Activated CD4-positive, alpha-beta T cell treated with anti-CD3 and anti-CD28 coated beads, Interleukin-10, Interleukin-2, amounts not matched to agents 100 ng/mL and 50 ng/mL, durations not matched to agents 16 hours and 8 hours (primary cell): ENCODE results near the gene INPP5A.
"Not testable (repeated sequence)": the region's sequence is repeated elsewhere in the genome, so short reads cannot be mapped to it uniquely, and the experiment has no call there.

Experiments
- DNase-seq: peaks from one replicate; pipeline ENCODE4 v3.0.0-alpha.2; 2020

Gene INPP5A

DNA sequence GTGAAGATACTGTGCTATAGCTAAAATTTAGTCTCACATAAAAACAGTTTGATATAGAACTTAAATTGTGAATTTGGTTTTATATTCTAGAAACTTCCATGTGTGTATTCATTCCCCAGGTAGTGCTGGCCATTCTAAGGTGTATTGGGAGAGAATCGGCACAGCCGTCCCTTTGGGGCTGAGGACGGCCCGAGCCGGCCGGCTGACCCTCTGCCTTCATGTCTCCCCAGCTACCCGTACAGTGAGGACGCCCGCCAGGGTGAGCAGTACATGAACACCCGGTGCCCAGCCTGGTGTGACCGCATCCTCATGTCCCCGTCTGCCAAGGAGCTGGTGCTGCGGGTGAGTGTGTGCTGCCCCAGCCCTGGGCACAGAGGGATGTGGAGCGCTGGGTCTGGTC is 239.9 kb downstream of the INPP5A start:
- DNase-seq, result no peak

DNA sequence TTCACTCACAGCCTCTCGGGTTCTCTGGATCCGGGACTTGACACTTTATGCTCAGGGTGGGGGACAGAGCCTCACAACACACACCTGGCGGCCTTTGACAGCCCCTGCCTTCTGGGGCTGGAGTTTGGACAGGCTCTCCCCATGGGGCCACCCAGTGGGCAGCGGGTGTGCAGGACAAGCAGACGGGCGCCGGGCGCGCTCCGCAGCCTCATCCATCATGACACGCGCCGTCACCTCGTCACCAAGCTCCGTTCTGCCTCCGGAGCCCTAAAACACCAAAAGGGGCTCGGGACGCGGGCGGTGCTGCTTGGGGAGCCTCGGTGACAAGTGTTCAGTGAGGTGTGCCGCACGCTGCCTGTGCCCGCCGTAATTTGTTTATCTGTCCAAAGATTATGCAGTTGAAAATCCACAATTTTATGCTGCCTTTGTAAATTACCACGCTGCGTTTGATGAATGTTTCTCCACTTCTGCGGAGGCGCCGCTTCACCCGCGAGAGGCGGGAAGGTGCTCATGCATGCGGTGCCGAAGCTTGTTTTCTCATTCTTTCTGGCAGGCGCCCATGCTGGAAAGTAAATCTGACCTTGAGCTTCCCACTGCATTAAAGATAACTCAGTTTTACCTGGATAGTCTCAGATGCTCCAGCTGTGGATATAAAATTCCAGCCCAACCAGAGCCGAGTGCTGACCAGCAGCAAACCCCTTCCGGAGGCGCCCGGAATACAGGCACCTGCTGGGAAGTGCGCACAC is 242.1 kb downstream of the INPP5A start:
- DNase-seq, result no peak

DNA sequence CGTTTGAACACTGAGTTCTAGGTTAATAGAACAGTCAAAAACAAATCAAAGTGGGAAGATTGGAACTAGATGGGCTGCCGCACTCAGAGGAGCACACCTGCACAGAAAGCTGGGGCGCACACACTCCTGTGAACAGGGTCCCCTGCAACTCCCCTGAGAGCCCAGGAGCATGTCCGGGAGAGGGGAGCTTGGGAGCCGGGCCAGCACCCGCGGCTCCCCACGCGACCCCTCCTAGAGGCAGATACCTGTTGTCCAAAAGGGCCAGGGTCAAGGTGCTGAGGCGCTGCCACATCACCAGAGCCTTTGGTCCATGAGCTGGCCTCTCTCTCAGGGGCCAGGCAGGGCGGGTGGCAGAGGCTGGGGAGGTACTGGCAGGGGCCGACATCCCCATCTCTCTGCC is 242.8 kb downstream of the INPP5A start:
- no peak for DNase-seq

- DNase-seq, result no peak
Measured at GRCh38 chr10:132781556-132781955, 244.0 kb downstream of the INPP5A start.

GRCh38 chr10:132783165-132783939 is 245.8 kb downstream of the INPP5A start:
- DNase-seq, result no peak

- no peak for DNase-seq
Measured at GRCh38 chr10:132783940-132784865, 246.6 kb downstream of the INPP5A start.

DNA sequence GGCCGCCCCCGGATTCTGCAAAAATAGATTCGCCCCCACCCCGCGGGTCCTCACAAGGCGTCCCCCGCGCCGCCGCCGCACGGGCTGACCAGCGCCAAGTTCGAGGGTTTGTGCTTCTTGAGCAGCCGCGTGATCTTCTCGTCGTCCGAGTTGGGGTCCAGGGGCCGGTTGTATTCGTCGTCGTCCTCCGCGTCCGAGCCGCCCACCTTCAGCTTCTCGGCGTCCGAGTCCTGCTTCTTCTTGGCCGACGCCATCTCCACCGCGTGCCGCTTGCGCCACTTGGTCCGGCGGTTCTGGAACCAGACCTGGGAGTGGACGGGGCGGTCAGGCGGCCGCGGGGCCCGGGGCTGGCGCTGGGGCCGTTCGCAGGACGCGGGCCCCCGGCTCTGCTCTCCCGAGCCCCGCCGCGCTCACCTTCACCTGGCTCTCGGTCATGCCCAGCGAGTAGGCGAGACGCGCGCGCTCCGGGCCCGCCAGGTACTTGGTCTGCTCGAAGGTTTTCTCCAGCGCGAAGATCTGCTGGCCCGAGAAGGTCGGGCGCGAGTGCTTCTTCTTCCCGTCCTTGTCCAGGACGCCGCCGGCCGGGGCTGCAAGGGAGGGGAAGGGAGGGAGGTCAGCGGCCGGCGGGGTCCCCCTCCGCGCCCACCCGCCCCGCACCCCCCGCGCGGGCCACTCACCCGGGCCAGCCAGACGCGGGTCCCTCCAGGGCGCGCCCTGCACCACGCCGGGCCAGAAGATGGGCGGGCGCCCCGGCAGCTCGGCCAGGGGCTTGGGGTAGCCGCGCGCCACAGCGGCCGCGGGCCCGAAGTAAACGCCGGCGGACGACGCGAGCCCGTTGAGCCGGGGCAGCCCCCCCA is 247.5 kb downstream of the INPP5A start:
- DNase-seq, result no peak

DNA sequence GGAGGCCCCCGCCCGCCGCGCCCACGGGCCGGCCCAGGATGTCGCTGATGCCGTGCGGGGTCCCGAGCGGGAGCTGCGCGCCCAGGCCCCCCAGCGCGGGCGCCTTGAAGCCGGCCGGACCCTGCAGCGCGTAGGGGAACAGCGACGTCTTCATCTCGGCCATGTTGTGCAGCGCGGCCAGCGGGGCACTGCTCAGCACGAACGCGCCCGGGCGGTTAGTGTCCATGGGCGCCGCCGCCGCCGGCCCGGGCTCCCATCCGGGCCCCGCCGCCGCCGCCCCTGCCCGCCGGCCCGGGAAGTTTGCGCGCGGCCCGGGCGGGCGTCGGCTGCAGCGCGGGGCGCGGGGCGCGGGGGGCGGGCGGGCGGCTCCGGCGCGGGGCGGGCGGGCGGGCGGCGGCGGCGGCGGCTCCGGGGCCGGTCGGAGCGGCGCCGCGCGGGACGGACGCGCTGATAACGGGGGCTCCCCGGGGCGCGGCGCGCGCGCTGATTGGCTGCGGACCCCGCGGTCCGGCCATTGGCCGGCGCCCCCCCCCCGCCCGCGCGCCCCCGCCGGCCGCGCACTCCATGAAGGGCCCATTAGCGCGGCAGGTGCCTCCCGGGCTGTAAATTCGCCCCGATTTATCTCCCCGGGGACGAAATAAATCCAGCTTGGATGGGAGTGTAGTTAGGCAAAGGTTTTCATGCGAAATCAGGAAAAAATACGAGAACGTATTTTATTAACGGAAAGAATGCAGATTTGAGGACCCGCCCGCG is 248.3 kb downstream of the INPP5A start, which contains the start of gene NKX6-2:
Gene NKX6-2, minus strand, starts transcription at position 425 of the 753 bp plus-strand sequence. Its CDS starts 199 bp downstream, at position 226.
- DNase-seq, result no peak

GRCh38 chr10:132786476-132786883 is 248.9 kb downstream of the INPP5A start:
- no peak for DNase-seq

DNA sequence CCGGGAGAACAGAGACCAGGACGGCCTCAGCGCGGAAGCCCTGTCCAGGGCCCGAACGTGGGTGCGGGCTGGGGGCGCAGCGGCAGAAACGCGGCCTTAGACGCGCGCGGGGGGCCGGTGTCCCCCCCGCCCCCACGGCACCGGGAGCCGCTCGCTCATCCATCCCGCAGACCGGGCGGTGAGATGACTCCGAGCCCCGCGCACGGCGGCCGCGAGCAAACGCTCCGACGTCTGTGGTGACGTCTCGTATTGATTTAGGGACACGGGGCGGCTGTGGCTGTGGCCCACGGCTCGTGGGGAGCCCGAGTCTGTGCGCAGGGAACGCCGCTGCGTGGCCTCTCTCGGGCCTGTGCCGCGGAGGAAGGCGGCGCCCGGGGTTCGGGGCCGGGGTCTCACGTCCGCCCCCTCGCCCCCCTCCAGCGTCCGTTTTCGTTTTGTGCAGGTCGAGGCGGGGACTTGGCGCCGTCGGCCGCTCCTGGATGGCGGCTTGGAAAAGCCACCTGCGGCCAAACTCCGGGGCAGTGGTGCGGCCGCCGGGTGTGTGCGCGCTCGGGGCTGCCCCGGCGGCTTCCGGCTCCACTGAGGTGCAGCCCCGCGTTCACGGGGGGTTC is 249.4 kb downstream of the INPP5A start:
- DNase-seq, result no peak

DNA sequence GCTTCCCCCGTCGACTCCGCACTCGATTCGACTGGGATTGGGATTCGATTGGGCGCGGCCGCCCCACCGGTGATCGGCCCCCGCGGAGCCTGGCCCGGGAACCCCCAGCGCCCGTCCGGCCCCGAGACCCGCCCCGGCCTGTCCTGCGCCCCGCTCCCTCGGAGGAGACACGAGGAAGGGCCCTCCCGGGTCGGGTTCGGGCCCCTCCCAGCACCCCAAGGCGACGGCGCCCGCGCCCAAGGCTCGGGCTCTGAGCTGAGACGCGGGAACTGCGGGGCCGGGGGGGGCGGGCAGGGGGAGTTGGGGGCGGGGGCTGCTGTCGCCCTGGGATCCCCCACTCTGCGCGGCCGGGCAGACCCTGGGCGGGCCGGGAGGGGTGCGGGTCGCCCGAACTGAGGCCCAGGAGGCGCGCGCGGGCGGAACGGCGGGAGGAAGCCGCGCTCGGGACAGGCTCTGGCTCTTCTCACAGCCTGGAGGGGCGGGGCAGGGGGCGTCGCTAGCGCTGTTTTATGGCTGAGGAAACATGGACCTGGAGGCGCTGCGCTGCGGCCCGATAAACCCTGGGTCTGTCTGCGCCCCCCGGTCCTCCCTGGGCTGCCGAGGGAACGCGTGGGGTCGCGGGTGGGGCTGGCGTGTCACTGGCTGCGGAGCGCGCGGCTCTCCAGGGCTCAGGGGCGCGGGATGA is 250.1 kb downstream of the INPP5A start:
- no peak for DNase-seq

DNA sequence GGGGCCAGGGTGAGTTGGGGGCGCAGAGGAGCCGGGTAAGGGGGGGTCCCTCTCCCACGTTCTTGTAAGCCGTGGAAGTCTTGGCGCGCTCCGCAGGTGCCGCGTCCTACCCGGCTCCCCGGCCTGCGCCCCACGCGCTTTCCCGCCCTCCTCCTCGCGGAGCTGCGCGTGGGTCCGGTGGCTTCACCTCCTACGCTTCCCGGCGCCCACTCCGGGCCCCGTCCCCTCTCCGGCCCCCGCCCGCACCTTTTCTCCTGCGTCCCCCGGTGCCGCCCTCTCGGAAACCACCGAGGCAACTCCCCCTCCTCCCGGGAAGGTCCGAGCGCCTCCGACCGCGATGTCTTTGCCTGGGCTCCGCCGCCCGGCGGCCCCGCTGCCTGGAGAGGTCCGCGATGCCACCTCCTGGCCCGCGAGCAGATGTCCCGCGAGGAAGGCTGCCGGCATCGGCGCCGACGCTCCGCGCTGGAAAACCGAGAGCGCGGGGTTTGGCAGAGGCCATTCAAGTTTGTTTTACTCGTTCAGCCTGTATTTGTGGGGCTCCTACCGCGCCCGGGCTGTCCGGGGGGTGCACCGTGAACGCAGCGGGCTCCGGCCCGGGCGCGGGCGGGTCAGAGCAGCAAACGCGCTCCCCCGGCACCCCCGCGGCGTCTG is 250.7 kb downstream of the INPP5A start:
- DNase-seq, result no peak

DNA sequence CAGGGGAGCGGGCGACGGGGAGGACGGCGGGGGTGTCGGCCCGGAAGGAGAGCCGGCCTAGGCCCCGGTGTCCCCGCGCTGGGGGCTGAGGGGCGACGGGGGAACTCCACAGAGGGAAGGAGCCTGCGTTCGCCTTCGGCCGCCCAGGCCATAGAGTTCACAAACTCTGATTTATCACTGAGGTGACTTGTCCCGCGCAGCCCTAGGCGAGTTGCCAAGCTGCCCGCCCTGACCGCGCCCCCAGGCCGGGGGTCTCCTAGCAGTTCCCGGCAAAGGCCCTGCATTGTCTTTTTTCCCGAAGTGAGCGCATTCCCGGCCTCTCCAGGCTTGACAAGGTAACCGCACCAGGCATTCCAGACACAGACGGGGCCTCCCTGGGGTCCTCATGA is 251.2 kb downstream of the INPP5A start:
- DNase-seq, result no peak

DNA sequence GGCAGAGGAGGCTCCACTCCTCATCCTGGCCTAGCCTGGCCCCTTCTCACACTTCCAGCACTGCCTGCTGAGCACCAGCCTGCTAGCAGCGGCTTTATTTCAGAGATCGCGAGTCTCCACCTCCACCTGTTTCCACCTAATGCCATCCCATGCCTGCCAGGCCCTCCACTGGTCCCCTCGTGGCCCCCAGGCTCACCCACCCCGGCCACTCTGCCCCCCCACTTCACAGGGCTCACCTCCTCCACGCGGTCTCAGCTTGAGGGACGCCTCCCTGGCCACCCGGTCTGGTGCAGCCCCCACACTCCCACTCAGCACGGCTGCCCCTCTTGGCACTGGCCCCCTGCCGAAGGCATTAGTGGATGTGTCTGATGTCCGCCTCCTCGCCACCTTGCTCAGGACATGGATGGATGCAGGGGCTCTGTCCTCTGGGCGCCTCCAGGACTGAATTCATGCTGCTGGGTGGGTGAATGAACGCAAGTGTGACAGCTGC is 252.1 kb downstream of the INPP5A start:
- no peak for DNase-seq

DNA sequence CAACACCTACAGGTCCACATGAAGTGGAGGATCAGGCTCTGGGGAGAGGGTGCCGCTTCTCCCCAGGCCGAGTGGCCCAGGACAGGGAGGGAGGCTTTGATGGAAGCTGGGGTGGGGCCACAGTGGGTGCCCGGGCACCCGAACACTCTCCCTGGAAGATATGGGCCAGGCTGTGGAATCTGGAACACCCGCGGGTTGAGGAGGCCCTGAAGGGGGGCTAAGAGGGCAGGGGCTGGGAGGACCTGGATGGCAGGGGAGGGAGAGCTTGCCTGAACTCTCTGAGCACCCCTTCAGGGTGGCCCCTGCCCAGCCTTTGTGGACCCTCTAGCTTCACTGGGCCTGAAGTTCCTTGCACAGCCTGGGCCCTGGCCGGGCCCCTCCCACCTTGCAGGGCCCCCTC is 252.9 kb downstream of the INPP5A start:
- DNase-seq, result no peak

DNA sequence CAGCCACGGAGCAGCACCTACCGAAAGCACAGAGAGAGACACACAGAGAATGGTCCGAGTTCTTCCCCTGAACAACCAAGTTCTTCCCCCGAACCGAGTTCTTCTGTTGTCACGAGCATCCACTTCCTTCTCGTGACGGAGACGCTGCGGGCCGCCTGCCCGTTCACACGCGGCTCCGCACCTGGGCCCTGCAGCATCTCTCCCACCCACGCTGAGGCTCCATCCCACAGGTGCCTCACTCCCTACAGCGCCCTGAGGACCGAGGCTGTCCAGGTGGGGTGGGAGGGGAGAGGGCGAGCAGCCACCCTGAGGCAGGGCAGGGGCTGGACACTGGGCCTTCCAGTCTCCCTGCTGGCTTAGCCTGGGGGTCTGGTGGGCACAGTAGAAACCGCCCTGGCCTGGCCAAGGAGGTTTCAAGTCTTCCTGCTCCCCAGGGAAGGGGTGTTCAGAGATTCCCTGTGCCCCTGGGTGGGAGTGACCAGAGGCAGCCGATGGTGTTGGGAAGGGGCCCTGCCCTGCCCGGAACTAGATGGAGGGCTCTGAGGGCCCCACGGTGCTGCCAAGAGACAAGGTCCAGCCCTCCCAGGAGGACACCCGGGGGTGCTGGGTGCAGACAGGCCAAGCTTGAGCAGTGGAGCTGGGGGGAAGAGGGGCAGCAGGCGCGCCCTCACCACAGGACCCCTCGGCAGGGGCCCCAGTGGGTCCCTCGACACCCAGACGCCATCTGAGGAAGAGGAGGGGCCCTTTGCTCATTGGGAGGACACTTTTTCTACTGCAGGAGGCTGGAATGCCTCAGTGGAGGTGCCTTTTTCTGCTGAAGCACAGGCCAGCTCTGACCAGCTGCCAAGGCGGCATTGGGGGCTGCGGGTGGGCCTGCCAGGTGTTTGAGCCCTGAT is 253.6 kb downstream of the INPP5A start:
- no peak for DNase-seq

GRCh38 chr10:132792099-132792498 is 254.5 kb downstream of the INPP5A start:
- DNase-seq, result not testable (repeated sequence)

DNA sequence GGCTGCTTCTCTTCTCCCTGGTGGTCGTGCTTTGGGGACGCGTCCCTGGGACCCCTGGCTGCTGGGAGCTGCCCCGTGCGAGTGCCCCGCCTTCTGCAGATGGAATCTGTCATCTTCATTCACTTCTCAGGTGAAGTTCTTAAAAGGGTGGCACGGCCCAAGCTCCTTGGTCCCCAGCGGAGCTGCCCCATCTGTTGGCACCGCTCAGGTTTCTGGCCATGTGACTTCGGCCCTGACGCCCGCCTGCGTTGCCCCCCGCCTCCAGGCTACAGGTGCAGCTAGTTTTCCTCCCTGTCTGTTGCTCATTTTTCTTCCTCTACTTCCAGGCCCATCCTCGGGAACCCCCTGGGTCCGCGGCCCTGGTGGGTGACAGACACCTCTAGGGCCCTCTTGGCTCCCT is 255.2 kb downstream of the INPP5A start:
- no peak for DNase-seq

- DNase-seq, result no peak
Measured at GRCh38 chr10:132793213-132793612, 255.6 kb downstream of the INPP5A start.
